ENCODE measurements around the gene PLCL2. TPM values are rescaled to one million over a fixed set of nuclear protein-coding genes. Genes with fewer than 3 reads are reported as not detected.

PLCL2 gene
- total and polyA plus RNA-seq, 2 donors (not counting 3 experiments of a cell fraction or from before 2014, with no cell fraction given): 2.3 to 10.7 TPM

GRCh38 chr3:16899919-16900318, 15.2 kb downstream of the PLCL2 start:
- peaks cover 3% of the 10 kb centered on the region for H3K79me2 ChIP-seq (ENCODE audit: control insufficient read depth, insufficient read depth, low read length)
- H3K4me1 ChIP-seq (ENCODE audit: control insufficient read depth, extremely low read depth, insufficient read depth, low read length): no peaks in the 10 kb centered on the region
- TF ChIP-seq FOS (IDR thresholded peaks at IDR 0.05; ENCODE audit: borderline replicate concordance, insufficient read depth, low read length) (no peak), POLR2A (IDR thresholded peaks at IDR 0.05; ENCODE audit: low read depth, low read length) (no peak), CTCF (IDR thresholded peaks at IDR 0.05; ENCODE audit: extremely low read depth in 1 of 2, insufficient read depth in 1 of 2, low read depth in 1 of 2, low read length in 2 of 2) (no peak), MAX (IDR thresholded peaks at IDR 0.05; ENCODE audit: insufficient read depth, insufficient read length) (no peak), MYC (IDR thresholded peaks at IDR 0.05; ENCODE audit: low read depth, low read length) (no peak), JUN (IDR thresholded peaks at IDR 0.05; ENCODE audit: borderline replicate concordance, insufficient read depth, insufficient read length, low read depth) (no peak), POLR2AphosphoS5 (IDR thresholded peaks at IDR 0.05; ENCODE audit: insufficient read depth, low read depth, low read length) (no peak), EZH2 (IDR thresholded peaks at IDR 0.05; ENCODE audit: borderline replicate concordance, low read depth, low read length, severe bottlenecking) (no peak), GATA2 (IDR thresholded peaks at IDR 0.05; ENCODE audit: insufficient read depth, insufficient read length, low read depth, low read length) (no peak)
- no peak overlapping the region for H3K9ac ChIP-seq (replicated peaks; ENCODE audit: extremely low read depth, insufficient read depth, low read length)
- H3K36me3 ChIP-seq (ENCODE audit: control insufficient read depth in 2 of 2, extremely low read depth in 1 of 2, insufficient read depth in 2 of 2, low read length in 2 of 2): no peaks in the 10 kb centered on the region
- DNase-seq (ENCODE audit: low read depth, low spot score): no peak
- no peak for FAIRE-seq
- CTCF ChIA-PET: interaction anchor here (0.9 kb wide), 1 partner anchor 16 kb away, joined by 3 read pairs; no protein-coding TSS in a partner anchor
- no peaks in the 10 kb centered on the region for H3K9me3 ChIP-seq (replicated peaks; ENCODE audit: control insufficient read depth, insufficient read depth, low read length)
- no peak overlapping the region for H3K4me2 ChIP-seq (ENCODE audit: insufficient read depth, low read length)
- POLR2A ChIA-PET: no interaction called here
- no peak overlapping the region for H2AFZ ChIP-seq (ENCODE audit: low read depth, low read length)
- dilution Hi-C loops (cut with MboI; ENCODE audit: extremely low pct_ligation_motif_present, low sequenced_read_pairs) (no loop called here), intact Hi-C loops (cut with micrococcal nuclease) (no loop called here)
- no peaks in the 10 kb centered on the region for H3K27me3 ChIP-seq (ENCODE audit: control insufficient read depth in 2 of 2, insufficient read depth in 2 of 2, low read length in 2 of 2)
- H3K4me3 ChIP-seq (replicated peaks in 1 of 3; ENCODE audit: insufficient read depth in 1 of 3, low read depth in 1 of 3, low read length in 3 of 3): no peak overlapping the region
- no TSS peak for BruUV-seq (replicated peaks)
- no peaks in the 10 kb centered on the region for H4K20me1 ChIP-seq (replicated peaks; ENCODE audit: control insufficient read depth, extremely low read depth, insufficient read depth, low read length)
- no peak overlapping the region for H3K27ac ChIP-seq (ENCODE audit: insufficient read depth, low read depth, low read length)
- no peaks in the 10 kb centered on the region for H3K9me1 ChIP-seq (replicated peaks; ENCODE audit: control insufficient read depth, extremely low read depth, insufficient read depth, low read length)
